Smooth muscle cell (in vitro differentiated cells): Measurements from ENCODE around the gene FRMPD4. TPM values are rescaled to one million over a fixed set of nuclear protein-coding genes. Genes with fewer than 3 reads are reported as not detected.

Experiments
- DNase-seq: peaks from one replicate; lab custom pipeline; 2025; ENCODE audit not compliant: unreplicated experiment; lab: John Stamatoyannopoulos, UW
- H2AFZ ChIP-seq: fragments of 200-600 bp; sonication (generic); 2 replicates; pipeline ENCODE4 v1.6.0; 2016; ENCODE audit warnings: antibody characterized with exemption, low read depth, mild to moderate bottlenecking
- H3F3A ChIP-seq: fragments of 200-600 bp; sonication (generic); 2 replicates; pipeline ENCODE4 v1.6.0; 2017; ENCODE audit warnings: antibody characterized with exemption, low read depth
- H3K27ac ChIP-seq: fragments of 200-600 bp; sonication (generic); 2 replicates; pipeline ENCODE4 v1.5.1; 2016; ENCODE audit warnings: low read depth, mild to moderate bottlenecking
- H3K27me3 ChIP-seq: fragments of 200-600 bp; sonication (generic); 2 replicates; pipeline ENCODE4 v1.6.1; 2016; ENCODE audit warnings: low read depth, mild to moderate bottlenecking
- H3K36me3 ChIP-seq: fragments of 200-600 bp; sonication (generic); 2 replicates; pipeline ENCODE4 v1.5.1; 2016; ENCODE audit warnings: low read depth
- H3K4me1 ChIP-seq: fragments of 200-600 bp; sonication (generic); 2 replicates; pipeline ENCODE4 v1.5.1; 2016; ENCODE audit warnings: low read depth
- H3K4me2 ChIP-seq: fragments of 200-600 bp; sonication (generic); 2 replicates; pipeline ENCODE4 v1.6.0; 2016; ENCODE audit warnings: mild to moderate bottlenecking
- H3K4me3 ChIP-seq: fragments of 200-600 bp; sonication (generic); 2 replicates; pipeline ENCODE4 v1.5.1; 2016; ENCODE audit warnings: mild to moderate bottlenecking
- H3K79me2 ChIP-seq: fragments of 200-600 bp; sonication (generic); 2 replicates; pipeline ENCODE4 v1.6.0; 2016; ENCODE audit warnings: low read depth, mild to moderate bottlenecking
- H3K9ac ChIP-seq: fragments of 200-600 bp; sonication (generic); 2 replicates; pipeline ENCODE4 v1.6.0; 2016; ENCODE audit warnings: low read depth
- H3K9me3 ChIP-seq: fragments of 200-600 bp; sonication (generic); replicated peaks from 2 replicates; pipeline ENCODE4 v1.5.1; 2016; ENCODE audit warnings: low read depth
- H4K20me1 ChIP-seq: fragments of 200-600 bp; sonication (generic); 2 replicates; pipeline ENCODE4 v1.6.0; 2016; ENCODE audit warnings: low read depth
- WGBS: methylation state at CpG from one replicate; pipeline ENCODE4 v1.1.7; 2016; ENCODE audit warnings: low lambda C conversion rate; 5-methylcytosine and 5-hydroxymethylcytosine counted together
- polyA plus RNA-seq: library from polyadenylated mRNA; unstranded; fragments of >200 nt; fragmentation: Nextera tagmentation; extraction: Ambion mirVana; gene quantifications from 2 replicates; pipeline ENCODE4 v1.2.1, GENCODE V29; 2016
- total RNA-seq: library from RNA; depleted of rRNA; stranded (reverse); fragments of >200 nt; gene quantifications from 2 replicates; pipeline ENCODE4 v1.2.3, GENCODE V29; 2014
- TF ChIP-seq, protein P1 (sequence below): fragments of 200-600 bp; sonication (generic); IDR thresholded peaks from 2 replicates; pipeline ENCODE4 v1.5.1; 2017; ENCODE audit warnings: borderline replicate concordance, mild to moderate bottlenecking, antibody characterized with exemption; ENCODE audit not compliant: insufficient read depth, poor library complexity, severe bottlenecking

Gene FRMPD4
- total and polyA plus RNA-seq, 2 experiments from 2014 or later, result 0.13 TPM; not detected in 1

DNA sequence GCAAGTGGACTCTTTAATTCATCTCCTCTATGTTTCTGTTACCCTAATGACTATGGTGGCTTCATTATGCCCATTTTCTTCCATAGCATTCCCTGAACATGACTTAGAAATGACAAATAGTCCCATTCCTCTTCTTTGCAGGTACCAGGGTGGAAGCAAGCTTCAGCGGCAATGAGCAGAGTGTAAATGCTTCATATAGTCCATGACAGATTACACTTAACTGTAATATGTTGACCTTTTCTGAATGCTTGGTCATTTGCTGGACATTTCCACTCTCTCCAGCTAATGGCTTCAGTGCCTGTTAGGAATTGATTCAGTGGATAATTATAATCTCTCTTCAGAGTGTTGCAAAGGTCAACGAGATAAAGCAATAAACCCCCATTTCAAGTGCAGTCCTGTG, 523.2 kb downstream of the FRMPD4 start:
- no peaks in the 10 kb centered on the region for H3K36me3 ChIP-seq

DNA sequence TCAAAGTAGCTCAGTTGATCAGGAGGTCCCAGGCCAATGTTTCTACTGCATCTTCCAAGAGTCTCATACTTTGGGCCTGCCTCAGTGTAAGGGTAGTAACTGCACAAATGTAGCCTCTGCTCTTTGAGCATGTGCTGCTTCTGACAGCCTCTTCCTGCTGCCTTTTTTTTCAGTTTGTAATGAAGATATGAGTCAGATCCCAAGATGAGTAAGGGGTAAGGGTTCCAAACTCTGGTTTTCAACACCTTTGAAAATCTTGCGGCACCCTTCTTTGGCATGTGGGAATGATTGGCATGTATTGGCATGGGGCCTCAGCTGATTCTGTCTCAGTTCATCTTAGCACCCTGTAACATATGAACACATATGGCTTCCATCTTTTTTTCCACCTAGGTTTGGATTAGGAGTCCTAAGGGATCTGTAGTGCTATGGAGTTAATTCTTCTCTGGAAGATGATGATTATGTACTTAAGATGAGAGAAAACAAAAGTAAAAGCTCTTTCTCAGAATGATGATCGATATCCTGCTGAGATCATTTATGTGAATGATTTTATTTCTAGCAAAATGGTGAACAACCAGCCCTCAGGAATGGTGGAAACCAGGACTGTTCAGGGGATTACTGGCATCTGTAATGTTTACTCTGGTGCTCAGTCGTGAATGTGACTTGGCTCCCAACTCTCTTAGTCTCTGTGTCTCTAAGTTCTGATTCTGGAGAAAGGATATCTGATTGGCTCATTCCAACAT, 534.3 kb downstream of the FRMPD4 start:
- no peaks in the 10 kb centered on the region for H3K36me3 ChIP-seq
- H3K9me3 ChIP-seq, result no peaks in the 10 kb centered on the region
- DNase-seq, result no peak
- TF ChIP-seq, protein P1, sequence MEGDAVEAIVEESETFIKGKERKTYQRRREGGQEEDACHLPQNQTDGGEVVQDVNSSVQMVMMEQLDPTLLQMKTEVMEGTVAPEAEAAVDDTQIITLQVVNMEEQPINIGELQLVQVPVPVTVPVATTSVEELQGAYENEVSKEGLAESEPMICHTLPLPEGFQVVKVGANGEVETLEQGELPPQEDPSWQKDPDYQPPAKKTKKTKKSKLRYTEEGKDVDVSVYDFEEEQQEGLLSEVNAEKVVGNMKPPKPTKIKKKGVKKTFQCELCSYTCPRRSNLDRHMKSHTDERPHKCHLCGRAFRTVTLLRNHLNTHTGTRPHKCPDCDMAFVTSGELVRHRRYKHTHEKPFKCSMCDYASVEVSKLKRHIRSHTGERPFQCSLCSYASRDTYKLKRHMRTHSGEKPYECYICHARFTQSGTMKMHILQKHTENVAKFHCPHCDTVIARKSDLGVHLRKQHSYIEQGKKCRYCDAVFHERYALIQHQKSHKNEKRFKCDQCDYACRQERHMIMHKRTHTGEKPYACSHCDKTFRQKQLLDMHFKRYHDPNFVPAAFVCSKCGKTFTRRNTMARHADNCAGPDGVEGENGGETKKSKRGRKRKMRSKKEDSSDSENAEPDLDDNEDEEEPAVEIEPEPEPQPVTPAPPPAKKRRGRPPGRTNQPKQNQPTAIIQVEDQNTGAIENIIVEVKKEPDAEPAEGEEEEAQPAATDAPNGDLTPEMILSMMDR, result no peak
- H3K79me2 ChIP-seq, result no peaks in the 10 kb centered on the region
- no peaks in the 10 kb centered on the region for H3F3A ChIP-seq
- H3K9ac ChIP-seq, result no peak overlapping the region
- H4K20me1 ChIP-seq, result no peaks in the 10 kb centered on the region
- no peaks in the 10 kb centered on the region for H3K27me3 ChIP-seq
- 63% methylated on average over 3 of the region's 3 CpGs for WGBS
- H2AFZ ChIP-seq, result no peak overlapping the region
- no peak overlapping the region for H3K27ac ChIP-seq
- H3K4me3 ChIP-seq, result no peak overlapping the region
- no peaks in the 10 kb centered on the region for H3K4me1 ChIP-seq
- no peak overlapping the region for H3K4me2 ChIP-seq

More for the DNA sequence above, 523.2 kb downstream of the FRMPD4 start:
- no peaks in the 10 kb centered on the region for H3F3A ChIP-seq
- H3K9me3 ChIP-seq, result no peaks in the 10 kb centered on the region
- H3K27me3 ChIP-seq, result no peaks in the 10 kb centered on the region
- no peak overlapping the region for H2AFZ ChIP-seq
- no peak overlapping the region for H3K9ac ChIP-seq
- WGBS, result 82% methylated on average over 2 of the region's 2 CpGs
- H3K79me2 ChIP-seq, result no peaks in the 10 kb centered on the region
- no peak overlapping the region for H3K4me2 ChIP-seq
- TF ChIP-seq, protein P1, result no peak
- no peak overlapping the region for H3K4me3 ChIP-seq
- H4K20me1 ChIP-seq, result no peaks in the 10 kb centered on the region
- DNase-seq, result no peak
- no peaks in the 10 kb centered on the region for H3K4me1 ChIP-seq
- H3K27ac ChIP-seq, result no peak overlapping the region

DNA sequence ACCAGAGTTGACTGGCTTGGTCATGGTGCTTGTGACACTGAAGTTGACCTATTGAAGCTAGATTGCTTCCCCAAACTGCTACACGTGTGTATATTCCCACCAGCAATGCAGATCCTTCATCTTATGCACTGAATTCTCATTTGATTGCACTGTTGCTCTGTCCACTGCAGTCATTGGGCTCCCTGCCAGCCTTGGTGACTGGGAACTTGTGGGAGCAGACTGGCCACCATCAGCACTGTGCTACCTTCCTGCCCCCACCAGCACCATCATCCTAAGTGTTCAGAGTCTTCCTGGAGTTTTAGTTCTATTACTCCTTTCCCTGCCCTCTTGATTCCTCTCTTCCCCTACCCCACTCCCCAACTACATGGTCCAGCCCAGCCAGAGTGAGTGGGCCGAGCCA, 535.2 kb downstream of the FRMPD4 start:
- H3K27ac ChIP-seq, result no peak overlapping the region
- H3K9me3 ChIP-seq, result no peaks in the 10 kb centered on the region
- H3F3A ChIP-seq, result no peaks in the 10 kb centered on the region
- H3K4me1 ChIP-seq, result no peaks in the 10 kb centered on the region
- H3K9ac ChIP-seq, result no peak overlapping the region
- 76% methylated on average over 2 of the region's 2 CpGs for WGBS
- H4K20me1 ChIP-seq, result no peaks in the 10 kb centered on the region
- no peaks in the 10 kb centered on the region for H3K36me3 ChIP-seq
- TF ChIP-seq, protein P1, result no peak
- DNase-seq, result no peak
- H2AFZ ChIP-seq, result no peak overlapping the region
- no peaks in the 10 kb centered on the region for H3K27me3 ChIP-seq
- no peak overlapping the region for H3K4me3 ChIP-seq
- no peaks in the 10 kb centered on the region for H3K79me2 ChIP-seq
- H3K4me2 ChIP-seq, result no peak overlapping the region

DNA sequence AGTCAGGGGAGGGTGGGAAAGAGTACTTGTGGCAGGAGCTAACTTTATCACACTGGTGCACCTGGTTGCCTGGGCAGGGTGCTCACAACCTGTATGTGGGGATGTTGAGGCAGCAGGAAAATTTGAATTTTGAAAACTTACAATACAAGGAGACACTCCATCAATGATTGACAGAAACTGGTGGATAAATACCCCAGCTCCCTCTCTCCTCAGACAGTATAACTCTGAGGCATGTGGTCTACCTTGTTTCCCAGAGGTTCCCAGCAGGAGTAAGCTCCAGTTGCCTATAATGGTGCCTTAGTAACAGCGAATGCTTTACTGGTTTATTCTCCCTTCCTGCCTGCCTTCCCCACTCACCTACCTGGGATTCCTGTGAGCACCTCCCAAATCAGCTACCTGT, 541.2 kb downstream of the FRMPD4 start:
- no peak for DNase-seq
- Histone ChIP-seq H3K9me3 (peaks cover 3% of the 10 kb centered on the region), H3K4me3 (no peak overlapping the region), H3K27me3 (no peaks in the 10 kb centered on the region), H3K27ac (no peak overlapping the region), H2AFZ (no peak overlapping the region), H3K79me2 (no peaks in the 10 kb centered on the region), H4K20me1 (no peaks in the 10 kb centered on the region), H3K36me3 (no peaks in the 10 kb centered on the region), H3K4me2 (no peak overlapping the region), H3K4me1 (no peaks in the 10 kb centered on the region), H3F3A (no peaks in the 10 kb centered on the region), H3K9ac (no peak overlapping the region)
- TF ChIP-seq, protein P1, result no peak
- WGBS, result 76% methylated on average over 1 of the region's 1 CpG
